ENCODE data around the gene ERICH2.
"Not testable (repeated sequence)": the region's sequence is repeated elsewhere in the genome, so short reads cannot be mapped to it uniquely, and the experiment has no call there.

ERICH2 gene, protein sequence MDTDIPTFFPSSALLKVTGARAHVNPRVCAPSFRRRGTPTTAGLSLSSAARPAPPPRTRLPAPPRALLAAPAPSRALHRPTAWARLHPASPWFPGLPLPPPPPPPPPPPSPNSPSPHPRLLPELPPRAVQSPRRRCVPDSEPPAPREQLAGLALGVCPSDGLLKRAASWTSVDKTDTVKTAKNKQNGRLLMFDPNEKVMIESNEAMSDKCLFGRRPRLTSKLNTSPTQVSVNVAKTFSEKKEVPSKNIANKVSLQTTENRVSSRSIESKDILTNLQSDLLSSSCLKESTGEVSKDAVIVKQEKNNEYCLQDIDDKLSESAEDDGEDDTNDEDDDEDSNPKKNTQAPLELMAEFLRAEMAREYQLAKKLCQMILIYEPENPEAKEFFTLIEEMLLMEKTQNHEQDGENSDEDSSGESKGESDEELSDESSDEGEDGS

DNA sequence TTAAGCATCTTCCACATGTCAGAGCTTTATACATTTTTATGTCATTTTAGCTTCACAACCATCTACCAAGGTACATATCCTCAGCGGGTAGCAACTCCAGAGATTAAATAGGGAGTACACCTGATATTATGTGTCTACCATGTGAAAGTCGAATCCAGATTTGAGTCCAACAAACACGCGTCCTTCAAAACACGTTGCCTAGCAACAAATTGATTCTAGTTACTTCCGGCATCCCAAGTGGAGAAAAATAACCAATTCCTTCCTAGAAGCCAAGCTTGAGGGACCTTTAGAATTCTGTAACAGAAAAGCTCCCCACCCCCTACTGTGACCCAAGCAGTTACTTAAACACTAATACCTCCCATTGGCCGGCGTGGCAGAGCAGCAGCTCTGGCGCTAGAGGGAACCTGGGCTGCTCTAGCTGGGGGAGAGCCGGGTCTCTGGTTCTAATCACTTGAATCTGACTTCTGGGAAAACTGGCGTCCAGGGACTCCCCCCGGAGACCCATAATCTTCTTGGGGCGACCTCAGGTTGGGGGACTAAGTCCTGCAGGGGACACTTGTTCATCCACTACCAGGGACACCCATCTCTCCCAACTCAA is at the start of gene ERICH2:
TSS of gene ERICH2 (plus strand) at position 371 of the 598 bp plus-strand sequence. CDS start 304 bp downstream, outside the sequence.
- no peak for DNase-seq

DNA sequence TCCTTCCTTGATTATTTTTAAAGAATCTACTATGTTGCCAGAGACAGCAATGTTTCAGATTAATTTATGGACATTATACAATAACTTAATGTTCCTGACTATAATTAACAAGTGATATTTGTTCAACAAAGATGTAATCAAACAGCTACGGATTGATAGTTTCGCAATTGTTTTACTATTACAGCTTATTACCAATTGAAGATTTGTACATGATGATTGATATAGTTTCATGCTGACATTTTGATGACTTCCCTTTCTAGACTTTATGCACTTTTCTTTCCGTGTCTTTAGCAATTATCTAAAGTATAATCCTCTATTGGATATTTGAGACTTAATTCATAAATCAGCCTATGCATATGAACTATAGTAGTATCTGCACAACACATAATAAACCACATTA is 48.5 kb upstream of the ERICH2 start:
- no peak for DNase-seq

DNA sequence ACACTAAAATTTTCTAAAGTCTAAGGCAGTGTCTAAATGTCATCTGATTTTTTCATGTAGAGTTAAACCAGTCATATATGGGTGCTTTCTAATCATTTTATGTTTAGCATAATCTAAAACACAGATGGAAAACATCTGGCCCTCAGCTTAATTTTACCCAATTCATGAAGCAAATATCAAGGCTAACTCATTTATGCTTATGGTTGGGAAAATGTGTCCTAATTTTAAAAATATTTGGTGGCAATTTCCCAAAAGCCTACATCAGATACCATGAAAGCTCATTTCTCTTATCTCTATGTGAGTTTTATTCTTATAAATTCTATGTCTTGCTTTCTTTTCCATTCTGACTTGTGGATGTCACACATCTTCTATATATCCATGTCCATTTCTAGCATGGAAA is 47.9 kb upstream of the ERICH2 start:
- DNase-seq: no peak

DNA sequence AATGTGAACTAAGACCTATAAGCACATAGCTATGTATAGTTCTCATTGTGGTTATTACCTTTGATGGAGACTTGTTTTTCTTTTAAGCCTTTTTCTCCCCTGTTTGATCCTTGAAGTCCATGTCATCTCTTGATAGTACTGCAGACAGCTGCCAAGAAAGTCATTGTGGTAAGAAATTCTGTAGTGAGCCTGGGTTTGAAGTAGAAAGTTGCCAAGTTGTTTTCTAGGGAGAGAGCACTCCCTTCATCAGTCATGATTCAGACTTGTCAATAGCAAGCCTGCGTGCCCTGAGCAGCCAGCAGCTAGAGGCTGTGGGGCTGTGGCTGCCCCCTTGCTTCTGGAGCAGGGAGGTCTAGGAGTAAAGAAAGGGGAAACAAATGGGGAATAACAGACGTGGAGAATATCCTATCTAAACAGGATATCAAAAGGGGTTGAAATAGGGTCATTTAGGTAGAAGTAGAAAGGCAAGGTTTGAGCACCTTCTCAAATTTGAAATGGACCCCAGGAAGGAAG is 46.7 kb upstream of the ERICH2 start:
- DNase-seq: no peak

DNA sequence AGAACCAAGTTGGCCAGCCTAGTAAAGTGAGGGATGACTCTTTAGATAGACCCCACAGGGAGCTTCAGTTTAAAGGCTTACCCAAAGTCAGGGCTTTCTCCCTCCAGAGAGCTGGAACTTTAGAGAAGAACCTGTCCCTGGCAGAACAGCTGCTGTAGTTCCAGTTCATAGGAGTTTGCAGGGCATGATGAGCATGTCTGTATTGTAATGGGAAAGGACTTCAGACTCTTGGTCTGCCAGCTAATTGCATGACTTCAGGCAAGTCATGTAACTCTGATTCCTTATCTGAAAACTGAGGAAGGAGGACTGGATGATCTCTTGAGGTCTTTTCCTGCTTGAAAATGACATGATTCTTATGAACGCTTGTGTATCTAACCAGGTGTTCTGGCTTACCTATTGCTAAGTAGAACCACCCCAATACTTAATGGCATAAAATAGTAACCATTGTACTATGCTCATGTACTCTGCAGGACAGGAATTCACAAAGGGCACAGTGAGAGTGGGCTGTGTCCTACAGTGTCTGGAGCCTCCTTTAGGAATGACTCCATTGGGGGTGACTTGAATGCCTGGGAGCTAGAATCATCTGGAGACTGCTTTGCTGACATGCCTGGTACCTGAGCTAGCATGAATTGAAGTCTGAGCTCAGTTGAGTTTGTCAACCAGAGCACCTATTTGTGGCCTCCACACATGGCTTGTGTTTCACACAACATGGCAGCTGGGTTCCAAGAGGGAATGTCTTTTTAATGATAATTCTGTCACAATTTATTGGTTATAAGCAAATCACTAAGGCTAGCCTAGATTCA is 36.2 kb upstream of the ERICH2 start:
- no peak for DNase-seq

DNA sequence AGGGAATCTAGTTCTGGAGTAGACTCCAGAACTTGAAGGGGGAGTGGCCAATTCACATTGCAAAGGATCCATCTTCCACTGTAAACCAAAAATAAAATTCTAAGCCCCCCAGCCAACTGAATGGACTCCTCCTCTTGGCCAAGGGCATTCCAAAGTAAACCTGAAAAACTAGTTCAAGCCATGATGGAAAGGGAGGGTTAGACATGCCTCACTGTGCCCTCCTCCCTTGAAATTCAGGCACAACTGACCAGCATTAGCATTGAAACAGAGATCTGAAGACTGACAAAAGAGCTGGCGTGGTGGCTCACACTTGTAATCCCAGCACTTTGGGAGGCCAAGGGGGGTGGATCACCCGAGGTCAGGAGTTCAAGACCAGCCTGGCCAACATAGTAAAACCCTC is 35.6 kb upstream of the ERICH2 start:
- DNase-seq: not testable (repeated sequence)

DNA sequence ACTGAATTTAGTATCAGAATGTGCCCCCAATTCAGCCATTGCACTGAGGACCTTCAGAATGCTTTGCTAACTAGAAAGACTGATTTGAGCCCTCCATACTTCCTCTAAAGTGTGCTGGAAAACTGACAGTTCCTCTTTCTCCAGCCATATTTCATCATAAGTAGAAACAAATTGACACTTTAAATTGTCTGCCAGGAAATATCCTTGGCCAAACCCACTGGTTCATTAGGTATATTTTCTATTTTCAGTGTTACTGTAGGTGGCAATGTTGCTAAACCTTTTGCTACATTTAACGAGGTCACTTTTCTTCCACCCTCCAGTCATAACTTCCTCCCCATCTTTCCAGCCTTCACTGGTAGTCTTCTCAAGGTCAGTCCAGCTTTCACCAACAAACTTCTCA is 33.5 kb upstream of the ERICH2 start:
- no peak for DNase-seq

DNA sequence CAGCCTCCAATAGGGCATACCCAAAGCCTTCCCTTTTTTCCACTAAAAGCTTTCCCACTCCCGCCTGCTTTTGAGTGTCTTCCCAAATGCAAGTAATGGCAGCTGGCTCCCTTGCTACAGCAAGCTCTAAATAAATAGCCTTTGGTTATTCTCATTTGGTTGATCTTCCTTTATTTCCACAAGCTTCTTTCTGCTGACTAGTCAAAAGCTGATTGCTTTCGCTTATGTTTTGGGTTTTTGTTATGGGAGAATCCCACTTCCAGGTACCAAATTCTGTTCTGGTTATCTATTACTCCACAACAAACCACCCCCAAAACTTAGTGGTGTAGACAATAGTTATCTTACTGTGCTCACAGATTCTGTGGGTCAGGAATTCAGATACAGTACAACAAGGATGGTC is 32.8 kb upstream of the ERICH2 start:
- DNase-seq: no peak

DNA sequence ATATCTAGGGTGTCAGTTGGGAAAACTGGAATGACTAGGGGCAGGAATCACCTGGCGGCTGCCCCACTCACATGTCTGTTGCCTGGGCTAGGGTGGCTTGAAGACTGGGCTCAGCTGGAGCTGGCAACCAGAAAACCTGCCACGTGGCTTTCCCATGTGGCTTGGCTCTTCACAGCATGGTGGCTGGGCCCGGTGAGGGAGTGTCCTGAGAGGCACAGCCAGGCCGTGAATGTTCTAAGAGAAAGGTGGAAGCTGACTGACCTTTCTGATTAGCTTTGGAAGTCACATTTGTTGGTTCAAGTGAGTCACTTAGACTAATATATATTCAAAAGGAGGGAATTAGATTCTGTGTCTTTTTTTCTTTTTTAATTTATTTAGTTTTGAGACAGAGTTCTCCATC is 32.4 kb upstream of the ERICH2 start:
- no peak for DNase-seq

DNA sequence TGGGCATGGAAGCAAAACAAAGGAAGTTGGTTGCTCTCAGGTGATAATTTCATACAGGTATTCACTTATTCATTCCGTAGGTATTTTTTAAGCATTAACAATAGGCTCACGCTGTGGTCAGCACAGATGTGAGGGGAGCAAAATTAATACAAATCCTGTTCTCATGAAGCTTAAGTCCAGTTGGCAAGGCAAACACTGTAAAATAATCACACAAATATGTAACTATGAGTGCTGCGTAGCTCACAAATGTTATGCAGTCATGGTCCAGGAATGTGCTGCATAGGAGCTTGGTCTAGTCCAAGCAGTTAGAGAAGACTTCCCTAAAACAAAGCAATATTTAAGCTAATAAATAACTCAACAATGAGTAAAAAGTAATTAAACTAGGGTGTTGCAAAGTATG is 31.1 kb upstream of the ERICH2 start:
- no peak for DNase-seq

DNA sequence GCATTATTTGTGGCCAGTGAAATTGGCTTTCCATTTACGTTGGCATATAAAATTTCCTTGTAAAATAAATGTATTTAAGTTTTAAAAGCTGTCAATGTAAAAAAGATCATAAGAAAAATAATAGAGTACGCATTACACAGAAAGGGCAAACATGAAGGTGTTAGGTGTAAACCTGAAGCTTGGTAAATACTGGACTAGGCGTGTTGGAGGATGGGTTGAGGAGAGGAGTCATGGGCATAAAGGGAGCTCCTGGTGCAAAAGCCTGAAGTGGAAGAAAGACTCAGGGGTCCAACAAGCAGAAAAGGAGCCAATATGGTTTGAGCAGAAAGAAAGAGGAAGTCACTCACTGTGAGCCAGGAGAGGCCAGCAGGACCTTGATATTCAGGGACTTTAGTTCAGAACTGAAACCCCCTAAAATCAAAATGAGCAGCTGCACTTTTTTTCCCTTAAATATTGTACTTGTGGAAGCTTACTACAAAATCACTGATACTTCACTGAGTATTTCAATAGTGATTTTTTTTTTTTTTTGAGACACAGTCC is 30.6 kb upstream of the ERICH2 start:
- no peak for DNase-seq

DNA sequence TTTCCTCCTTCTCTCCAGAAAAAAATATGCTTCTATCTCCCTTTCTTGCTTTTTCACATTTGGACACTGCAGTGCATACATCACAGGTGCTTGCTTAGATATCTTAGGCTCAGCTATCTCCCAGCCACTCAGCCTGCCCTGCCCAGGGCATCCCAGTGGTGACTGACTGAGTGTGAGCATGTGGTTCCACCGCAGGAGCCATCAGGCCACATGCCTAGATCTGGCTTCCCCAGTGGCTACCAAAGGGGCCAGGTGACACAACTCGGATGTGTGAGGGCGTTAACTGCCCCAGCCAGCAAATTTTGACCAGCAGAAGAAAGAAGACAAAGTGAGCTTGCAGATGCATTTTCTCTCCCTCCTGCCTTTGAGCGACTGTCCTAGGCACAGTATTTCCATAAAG is 29.5 kb upstream of the ERICH2 start:
- no peak for DNase-seq

DNA sequence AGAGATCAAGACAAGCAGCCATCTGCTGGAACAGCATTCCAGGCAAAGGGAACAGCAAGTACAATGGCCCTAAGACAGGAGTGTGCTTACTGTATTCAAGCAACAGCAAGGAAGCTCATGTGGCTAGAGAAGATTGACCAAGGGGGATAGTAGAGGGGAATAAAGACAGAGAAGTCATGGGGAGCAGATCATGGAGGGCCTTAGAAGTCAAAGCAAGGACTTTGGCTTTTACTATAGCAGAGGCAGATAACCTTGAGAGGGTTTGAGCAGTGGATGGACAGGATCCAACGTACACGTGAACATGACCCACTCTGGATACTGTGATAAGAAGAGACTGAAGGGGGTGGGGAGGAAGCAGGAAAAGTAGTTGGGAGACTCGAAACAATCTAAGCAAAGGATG is 28.2 kb upstream of the ERICH2 start:
- DNase-seq: no peak

DNA sequence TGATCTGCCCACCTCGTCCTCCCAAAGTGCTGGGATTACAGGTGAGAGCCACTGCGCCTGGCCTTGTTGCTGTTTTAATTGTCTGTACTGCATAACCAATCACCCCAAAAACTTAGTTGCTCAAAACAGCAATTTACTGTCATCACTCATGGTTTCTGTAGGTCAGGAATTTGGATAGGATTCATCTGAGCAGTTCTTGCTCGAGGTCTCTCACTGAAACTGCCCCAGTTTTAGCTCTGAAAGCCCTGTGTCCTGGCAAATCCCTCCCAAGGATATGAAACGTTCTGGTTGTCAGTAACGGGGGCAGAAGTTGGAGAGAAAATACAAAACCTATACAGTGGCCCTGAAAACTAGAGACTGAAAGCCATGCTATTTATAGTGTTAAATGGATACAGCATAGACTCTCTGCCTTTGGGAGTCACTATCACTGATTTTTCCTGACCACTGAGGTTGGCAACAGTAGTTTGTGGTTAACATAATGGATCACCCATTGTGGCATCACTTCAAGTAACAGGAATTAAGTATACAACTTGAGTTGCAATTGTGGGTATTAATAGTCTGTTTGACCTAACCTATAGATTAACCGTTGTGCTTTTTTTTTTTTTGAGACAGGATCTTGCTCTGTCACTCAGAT is 27.2 kb upstream of the ERICH2 start:
- DNase-seq: no peak

DNA sequence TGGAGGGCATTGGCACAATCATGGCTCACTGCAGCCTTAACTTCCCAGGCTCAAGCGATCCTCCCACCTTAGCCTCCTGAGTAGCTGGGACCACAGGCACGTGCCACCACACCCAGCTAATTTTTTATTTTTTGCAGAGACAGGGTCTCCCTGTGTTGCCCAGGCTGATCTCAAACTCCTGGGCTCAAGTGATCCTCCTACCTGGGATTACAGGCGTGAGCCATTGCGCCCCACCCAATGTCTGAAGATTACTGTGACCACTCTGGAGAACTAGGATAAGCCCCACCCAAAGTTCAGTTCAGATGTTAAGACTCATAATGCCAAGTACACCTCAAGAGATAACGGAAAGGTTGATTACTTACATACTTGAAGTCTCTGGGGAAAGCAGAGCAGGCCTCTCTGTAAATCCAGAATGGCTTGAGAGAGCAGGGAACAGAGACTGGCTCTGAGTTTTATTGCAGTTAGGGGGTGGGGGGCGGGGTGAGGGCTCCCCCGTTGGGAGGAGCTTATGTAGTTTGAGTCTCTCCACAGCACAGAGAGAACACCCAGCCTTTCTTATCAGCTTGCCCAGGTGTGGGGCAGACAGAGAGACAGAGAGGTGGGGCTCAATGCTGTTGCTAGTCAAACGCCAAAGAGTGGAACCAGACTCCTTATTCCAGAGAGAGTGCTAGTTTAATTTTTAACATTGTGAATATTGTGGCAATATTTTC is 26.5 kb upstream of the ERICH2 start:
- DNase-seq: no peak

DNA sequence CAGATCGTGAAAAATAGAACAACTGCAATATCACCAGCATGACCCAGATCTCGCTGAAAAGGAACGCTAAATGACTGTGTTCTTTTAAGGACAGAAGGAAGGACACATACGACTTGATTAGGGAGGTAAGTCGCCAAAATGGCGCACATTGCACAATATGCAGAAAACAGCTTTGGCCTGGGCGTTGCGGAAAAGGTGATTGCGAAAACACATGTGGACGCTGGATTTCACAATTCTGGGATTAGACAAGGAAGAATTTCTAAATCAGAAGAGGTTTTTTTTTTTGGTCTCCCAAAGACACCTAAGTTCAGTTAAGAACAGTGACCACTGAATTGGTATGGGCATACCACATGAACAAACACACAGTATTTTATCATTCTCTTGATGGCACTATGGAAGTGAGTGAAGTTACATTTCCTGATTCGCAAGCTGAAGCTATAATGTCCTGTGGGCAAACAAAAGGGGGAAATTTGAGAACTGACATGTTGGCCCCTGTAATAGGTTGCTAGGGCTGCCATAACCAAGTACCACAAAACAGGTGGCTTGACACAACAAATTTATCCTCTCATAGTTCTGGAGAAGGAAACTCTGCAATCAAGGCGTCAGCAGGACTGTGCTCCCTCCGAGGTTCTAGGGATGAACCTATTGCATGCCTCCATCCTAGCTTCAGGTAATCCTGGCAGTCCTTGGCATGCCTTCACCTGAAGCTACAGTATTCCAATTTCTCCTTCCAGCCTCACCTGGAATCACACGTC is 25.8 kb upstream of the ERICH2 start:
- DNase-seq: no peak

DNA sequence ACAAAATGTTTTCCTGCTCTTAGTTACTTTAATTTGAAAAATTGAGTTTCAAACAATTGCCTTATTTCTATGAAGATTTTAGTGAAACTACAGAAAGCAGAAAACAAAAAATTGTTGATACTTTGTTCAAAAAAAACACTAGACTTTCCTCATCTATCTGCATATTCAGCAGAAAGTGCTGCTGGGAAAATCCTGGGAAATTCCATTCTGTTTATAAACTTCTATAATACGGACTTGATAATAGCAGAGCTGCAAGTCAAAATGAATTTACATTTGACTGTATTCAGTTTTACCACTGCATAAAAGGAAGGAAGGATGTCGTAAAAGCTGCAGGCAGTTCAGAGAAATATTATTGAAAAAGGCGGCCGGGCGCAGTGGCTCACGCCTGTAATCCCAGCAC is 24.9 kb upstream of the ERICH2 start:
- no peak for DNase-seq

DNA sequence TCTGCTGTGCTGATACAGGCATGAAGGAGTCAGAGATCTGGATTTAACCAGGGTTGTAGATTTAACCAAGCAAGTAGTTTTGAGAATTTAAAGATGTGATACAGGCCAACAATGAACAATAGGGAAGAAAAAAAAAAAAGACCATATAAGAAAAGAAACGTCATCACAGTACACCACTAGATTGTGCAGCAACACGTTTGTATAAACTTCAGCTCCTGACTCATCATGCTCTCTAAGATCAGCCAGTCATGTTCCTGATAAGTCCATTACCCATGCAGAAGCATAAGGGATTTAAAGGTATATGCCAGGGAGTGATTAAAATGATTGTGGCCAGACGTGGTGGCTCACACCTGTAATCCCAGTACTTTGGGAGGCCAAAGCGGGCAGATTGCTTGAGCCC is 22.3 kb upstream of the ERICH2 start:
- DNase-seq: no peak

DNA sequence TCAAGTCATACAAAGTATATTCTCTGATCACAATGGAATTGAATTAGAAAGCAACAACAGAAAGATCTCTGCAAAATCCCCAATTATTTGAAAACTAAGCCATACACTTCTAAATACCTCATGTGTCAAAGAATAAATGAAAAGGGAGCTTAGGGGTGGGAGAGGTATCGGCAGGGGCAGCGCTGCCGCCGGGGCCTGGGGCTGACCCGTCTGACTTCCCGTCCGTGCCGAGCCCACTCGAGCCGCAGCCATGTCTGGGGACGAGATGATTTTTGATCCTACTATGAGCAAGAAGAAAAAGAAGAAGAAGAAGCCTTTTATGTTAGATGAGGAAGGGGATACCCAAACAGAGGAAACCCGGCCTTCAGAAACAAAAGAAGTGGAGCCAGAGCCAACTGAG is 18.6 kb upstream of the ERICH2 start:
- DNase-seq: not testable (repeated sequence)

DNA sequence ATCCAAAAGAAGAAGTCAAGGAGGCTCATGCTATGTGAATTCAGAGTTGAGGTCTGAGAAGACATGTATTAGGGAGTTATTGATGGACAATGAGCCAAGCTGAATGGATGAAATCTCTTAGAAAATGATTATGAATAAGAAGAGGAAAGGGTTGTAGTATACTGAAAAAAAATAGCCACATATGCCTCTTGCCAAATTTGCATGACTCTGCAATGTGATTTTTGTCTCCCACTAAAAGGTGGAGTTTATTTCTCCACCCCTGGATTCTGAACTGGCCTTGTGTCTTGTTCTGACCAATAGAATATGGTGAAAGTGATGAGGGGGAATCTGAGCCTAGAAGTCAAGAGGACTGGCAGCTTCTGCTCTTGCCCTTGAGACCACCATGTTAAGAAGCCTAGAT is 8.6 kb upstream of the ERICH2 start:
- DNase-seq: no peak

DNA sequence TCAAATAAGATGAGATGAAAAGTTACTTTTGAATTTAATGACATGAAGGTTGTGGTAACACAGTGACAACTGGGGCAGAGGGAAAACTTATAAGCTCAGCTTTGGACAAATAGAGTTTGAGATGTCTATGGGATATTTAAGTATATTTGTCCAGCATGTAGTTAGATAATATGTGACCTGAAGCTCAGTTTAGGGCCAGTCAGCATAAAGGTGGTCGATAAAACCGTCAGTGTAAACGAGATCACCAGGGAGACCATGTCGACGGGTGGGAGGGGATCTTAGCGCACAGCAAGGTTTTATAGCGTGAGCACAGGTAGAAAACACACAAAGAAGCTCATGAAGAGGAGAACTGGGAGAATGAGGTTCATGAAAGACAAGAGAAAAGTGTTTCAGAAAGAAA is 7.4 kb upstream of the ERICH2 start:
- DNase-seq: no peak

Data from NK-92 treated with Interleukin-12 subunit alpha and Interleukin-12 subunit beta, amount 100 ng/mL, for 24 hours (cell line).